ENCODE data around the gene LDLRAD4. TPM values are rescaled to one million over a fixed set of nuclear protein-coding genes. Genes with fewer than 3 reads are reported as not detected.
"Not testable (repeated sequence)": the region's sequence is repeated elsewhere in the genome, so short reads cannot be mapped to it uniquely, and the experiment has no call there.

The LDLRAD4 gene
- total RNA-seq, 1 donor from 2014 or later = 28.2 TPM

- DNase-seq = not testable (repeated sequence)
Measured at GRCh38 chr18:13489303-13489702, 270.7 kb downstream of the LDLRAD4 start.

DNA sequence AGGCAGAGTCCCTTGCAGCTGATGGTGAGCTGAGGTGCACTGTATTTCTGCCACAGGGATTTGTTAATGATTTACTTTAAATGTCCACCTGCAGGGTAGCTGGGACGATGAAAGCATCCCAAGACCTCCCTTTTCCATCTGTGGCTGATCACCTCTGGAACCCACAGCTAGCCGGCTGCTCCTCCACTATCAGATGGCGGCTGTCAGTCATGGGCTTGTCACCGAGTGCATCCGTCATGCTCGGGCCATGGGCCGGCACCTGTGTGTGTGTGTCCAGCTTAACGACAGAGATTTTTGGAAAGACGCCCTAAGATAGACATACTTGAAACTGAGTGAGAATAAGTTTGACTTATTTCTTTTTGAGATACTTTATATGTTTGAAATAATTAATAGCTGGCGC lies 272.6 kb downstream of the LDLRAD4 start:
- DNase-seq = no peak

- no peak for DNase-seq
Measured at GRCh38 chr18:13492314-13492713, 273.8 kb downstream of the LDLRAD4 start.

DNA sequence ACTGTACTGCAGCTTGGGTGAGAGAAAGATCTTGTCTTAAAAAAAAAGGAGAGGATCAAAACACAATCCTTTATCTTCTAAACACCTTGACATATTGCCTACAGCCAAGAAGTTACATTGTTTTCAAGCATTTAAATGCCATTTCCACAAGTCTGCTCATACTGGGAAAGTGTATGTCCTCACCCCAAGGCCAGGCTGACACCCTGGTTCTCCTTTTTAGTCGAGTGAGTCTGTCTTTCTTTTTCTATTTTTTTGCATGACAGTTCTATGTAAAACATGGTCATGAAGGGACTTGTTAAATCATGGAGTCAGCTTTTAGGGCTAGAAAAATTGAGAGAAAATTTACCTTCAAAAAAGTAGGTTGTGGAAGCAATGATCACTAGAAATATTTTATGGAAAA lies 274.5 kb downstream of the LDLRAD4 start:
- no peak for DNase-seq

DNA sequence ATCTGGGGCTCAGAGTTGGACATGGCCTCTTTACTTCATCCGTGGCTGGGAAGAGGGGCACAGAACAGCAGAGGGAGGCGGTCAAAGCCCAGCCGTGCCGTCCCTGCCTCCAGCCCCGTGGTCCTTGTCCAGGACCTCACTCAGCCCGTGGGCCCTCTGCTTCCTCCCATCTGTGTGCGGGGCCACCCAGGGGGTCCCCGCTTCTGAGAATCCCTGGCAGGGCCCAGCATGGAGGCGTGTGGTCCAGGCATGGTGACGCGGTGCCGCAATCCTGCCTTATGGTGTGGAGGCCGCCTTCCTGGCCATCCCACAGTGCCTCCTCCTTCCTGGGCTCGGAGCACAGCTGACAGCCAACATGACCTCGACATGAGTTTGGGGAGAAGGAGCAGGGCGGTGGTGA lies 275.2 kb downstream of the LDLRAD4 start:
- no peak for DNase-seq

GRCh38 chr18:13494871-13495445 lies 276.4 kb downstream of the LDLRAD4 start:
- DNase-seq = no peak

- no peak for DNase-seq
Measured at GRCh38 chr18:13495961-13496360, 277.4 kb downstream of the LDLRAD4 start.

DNA sequence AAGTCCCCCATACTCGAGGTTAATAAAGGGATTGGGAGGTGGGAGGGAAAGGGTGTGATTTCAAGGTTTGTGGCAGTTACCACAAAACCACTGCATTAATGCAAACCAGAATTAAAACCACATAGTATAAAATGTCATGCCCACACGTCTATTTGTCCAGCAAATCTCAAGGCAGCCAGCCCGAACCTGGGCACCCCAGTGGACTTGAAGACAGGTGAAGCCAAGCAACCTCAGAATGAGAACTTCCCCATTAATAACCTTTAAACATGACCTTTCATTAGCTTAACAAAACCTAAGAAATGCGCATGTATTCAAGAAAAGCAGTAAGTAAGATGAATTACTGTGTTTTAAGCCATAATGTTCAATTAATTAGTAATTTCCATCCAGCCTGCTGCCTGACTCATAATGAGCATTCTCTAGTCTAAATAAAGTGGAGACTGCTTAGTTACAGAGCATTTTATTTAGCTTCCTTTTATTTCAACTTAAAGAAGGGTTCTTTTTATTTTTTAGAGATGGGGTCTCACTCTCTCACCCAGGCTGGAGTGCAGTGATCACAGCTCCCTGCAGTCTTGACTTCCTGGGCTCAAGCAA lies 278.2 kb downstream of the LDLRAD4 start:
- DNase-seq = no peak

DNA sequence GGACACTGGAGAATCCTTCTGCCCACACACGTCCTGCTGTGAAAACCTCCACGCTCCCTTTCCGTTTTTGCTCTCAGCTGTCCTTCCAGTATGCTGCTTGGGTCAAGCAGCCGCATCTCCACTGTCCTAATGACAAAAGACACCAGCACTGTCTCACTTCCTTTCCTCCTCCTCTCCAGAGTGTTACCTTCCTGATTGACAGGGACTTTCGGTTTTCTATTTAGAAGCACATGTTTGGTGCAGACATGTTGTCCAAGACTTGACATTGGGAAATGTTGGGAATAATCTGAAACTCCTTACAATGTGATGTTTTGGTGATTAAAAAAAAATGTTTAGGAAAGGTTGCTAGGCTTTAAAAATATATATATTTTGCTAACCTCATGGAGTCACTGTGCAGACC lies 281.2 kb downstream of the LDLRAD4 start:
- no peak for DNase-seq

DNA sequence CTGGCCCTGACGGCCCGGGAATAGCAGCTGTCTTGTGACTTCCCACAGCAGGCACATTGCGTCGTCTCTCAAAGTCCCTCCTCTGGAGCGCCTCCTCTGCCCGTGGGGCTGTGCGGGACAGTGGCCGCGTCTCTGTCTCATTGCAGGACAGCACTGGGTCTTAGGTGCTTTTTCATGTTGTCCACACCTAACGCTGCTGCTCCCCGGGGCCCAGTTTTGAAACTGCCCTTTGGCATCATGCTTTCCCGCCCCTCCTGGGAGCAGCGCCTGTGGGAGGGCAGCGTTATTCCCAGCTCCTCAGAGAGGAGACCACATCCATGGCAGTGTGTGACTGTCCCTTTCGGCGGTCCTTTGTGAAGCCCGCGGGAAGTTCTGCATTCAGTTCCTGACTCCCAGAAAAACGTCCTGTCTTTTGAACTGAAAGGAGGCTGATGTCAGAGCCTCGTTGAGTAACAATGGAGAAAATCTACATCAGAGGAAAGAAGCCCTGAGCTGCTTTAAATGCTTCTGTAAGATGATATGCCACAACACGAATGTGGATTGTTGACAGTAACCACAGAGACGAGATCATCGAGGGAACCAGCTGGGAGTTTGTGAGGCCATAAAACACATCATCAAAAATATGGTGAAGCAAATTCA lies 281.8 kb downstream of the LDLRAD4 start:
- DNase-seq = peak; percentile 85

DNA sequence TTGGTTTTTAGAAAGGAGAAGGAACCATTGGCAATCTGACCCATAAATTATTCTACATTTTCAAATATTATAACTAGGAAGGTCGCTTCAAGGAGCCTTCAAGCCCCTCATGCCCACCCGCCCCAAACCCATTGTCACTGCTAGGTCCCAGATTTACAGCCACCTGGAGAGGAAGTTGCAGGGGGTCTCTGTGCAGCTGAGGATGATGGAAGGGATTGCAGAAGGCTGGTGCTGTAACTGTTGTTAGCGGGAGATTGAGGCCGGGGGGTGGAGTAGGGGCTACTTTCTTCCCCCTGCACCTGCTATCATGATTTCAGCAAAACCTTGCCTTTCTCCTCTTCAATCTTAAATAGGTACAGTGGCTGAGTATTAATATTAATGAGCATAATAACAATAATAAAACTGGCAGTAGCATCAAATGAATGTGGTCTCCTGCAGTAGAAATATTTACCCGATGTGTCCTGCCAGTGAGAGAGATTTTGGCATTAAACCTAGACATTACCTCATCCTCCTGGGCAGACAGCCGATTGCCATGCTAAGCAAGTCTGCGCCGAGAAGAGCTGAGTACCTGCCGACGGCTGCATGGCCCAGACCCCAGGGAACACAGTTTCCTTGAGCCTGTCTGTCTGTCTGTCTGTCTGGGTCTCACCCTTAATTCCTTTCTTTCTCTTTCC lies 282.4 kb downstream of the LDLRAD4 start:
- DNase-seq = peak; percentile 10

- no peak for DNase-seq
Measured at GRCh38 chr18:13501543-13501887, 283.0 kb downstream of the LDLRAD4 start.

- no peak for DNase-seq
Measured at GRCh38 chr18:13501891-13502290, 283.3 kb downstream of the LDLRAD4 start.

- no peak for DNase-seq
Measured at GRCh38 chr18:13502585-13502984, 284.0 kb downstream of the LDLRAD4 start.

DNA sequence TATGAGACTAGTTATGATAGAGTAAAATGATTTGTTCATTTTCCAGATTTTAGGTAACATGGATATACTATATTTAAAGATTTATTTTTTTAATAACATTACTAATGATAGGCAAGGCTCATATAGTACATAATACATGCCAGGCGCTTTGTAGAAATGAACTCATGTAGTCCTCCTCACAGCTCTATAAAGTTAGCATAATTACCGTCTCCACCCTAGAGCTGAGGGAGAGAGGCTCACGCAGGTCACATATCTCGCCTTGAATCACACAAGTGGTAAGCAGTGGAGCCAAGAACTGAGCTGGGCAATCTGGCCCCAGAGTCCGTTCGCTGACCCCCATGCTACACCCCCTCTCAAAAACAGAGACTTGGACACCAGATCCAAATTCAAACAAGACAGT lies 285.3 kb downstream of the LDLRAD4 start:
- no peak for DNase-seq

DNA sequence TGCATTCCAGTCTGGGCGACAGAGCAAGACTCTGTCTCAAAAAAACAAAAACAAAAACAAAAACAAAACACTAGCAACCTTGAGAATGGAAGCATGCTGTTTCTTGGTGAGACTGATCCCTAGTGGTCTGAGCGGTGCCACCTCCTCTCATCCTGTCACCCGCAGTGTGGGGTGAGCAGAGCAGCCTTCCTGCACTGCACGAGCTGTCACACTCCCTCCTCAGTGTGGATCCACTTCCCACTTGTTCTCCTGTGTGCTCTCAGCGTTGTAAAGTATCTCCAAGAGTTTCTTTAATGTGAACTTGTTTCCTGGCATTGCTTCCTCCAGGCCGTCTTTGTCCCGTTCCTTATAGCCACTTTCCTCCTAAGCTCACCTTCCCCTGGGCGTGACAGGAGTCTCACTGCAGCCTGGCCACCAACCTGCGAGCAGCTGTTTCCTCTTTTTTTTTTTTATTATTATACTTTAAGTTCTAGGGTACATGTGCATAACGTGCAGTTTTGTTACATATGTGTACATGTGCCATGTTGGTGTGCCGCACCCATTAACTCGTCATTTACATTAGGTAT lies 287.3 kb downstream of the LDLRAD4 start:
- no peak for DNase-seq

GRCh38 chr18:13510594-13510993 lies 292.0 kb downstream of the LDLRAD4 start:
- no peak for DNase-seq

DNA sequence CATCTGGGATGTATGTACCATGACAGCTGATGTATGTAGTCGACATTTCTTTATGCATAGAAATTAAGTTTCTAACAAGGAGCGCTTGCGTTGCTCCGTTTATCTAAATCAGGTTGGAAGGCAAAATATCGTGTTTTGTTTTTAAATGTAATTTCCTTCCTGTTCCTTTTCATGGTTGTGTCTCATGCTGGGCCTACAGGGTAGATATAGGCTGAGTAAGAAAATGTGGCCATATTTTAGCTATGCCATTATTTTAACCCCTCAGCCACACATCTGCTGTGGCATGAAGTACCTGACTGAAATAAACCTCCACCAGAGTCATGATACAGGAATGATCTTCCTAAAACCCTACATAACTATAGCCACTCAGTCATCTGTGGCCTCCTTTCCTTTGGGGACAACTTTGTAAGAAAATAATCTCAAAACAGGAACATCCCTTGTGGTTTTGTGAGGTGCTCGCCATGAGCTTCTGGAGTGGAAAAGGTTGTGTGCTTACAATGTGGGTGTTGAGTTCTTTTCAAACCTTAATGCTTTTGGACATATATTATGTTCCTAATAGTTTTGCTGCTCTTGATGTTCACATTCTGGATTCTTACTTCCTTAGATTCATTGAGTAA lies 293.5 kb downstream of the LDLRAD4 start:
- no peak for DNase-seq

DNA sequence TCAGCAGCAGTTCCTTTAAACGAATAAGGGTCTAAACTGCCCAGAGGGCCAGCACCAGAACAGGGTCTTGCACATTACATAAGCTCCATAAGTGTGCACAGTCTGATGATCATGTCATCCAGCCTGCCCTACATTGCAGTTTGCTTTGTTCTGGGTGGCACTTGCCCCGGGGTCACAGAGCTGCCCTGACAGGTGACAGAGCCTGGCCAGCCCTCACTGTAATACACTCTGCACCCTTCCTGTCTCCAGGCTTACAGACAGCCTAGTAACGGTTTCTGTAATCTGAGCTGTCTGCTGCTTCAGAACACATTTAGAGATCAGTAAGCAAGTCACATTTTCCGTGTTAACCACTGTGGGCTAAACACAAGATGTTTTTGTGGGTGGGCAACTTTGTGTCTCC lies 294.5 kb downstream of the LDLRAD4 start:
- DNase-seq = no peak

DNA sequence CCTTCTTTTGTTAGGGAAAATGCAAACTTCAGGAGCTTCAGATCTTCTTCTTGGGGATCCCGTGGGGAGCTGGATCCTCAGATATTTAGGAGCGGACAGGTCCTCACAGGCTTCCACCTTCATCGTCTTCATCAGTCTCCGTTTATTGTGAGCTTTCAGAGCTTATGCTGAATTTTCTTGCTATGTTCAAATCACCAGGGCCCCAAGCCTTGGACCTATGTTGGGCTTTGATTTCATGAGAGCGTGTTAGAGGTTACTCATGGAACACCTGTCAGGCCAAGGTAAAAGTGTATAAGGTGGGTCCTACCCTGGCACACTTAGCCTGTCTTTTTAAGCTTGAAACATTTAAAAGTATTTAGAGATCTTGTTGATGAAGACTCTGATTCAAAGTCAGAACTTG lies 294.9 kb downstream of the LDLRAD4 start:
- no peak for DNase-seq

- DNase-seq = no peak
Measured at GRCh38 chr18:13514558-13514957, 296.0 kb downstream of the LDLRAD4 start.

- no peak for DNase-seq
Measured at GRCh38 chr18:13516855-13517254, 298.3 kb downstream of the LDLRAD4 start.

- no peak for DNase-seq
Measured at GRCh38 chr18:13517369-13517768, 298.8 kb downstream of the LDLRAD4 start.

Measured in skin of body (tissue), 2 donors.